ENCODE results near the gene UBD.

UBD gene

DNA sequence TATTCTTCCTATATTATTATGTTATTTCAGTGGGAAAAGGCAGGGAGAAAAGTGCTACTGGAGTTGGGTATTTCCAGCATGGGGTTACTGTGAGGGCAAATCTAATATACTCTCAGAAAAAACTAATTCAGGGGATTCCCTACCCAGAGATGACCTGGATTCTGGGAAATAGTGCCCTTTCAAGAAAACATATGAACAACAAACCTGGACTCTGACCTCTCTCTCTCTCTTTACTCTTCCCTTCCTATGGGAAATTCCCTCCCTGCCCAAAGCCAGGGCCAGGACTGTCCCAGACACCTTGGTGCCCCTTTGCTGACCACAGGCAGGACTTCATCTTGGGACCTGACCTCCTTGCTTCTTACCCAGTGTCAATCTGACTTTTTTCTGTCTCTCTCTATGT lies 1.6 kb upstream of the UBD start:
- no peak for DNase-seq (ENCODE audit: low read depth in 2 of 2)

DNA sequence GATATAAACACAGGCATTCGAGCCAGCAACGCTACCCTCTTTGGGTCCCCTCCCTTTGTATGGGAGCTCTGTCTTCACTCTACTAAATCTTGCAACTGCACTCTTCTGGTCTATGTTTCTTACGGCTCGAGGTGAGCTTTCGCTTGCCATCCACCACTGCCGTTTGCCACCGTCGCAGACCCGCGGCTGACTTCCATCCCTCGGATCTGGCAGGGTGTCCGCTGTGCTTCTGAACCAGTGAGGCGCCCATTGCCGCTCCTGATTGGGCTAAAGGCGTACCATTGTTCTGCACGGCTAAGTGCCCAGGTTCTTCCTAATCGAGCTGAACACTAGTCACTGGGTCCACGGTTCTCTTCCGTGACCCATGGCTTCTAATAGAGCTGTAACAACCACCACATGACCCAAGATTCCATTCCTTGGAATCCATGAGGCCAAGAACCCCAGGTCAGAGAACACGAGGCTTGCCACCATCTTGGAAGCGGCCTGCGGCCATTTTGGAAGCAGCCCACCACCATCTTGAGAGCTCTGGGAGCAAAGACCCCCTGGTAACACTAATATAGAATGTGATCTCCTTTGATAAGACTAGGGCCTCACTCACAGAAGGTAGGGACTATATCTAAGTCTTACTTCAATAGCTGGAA lies 973 bp downstream of the UBD start:
- DNase-seq (ENCODE audit: low read depth in 2 of 2) = no peak

DNA sequence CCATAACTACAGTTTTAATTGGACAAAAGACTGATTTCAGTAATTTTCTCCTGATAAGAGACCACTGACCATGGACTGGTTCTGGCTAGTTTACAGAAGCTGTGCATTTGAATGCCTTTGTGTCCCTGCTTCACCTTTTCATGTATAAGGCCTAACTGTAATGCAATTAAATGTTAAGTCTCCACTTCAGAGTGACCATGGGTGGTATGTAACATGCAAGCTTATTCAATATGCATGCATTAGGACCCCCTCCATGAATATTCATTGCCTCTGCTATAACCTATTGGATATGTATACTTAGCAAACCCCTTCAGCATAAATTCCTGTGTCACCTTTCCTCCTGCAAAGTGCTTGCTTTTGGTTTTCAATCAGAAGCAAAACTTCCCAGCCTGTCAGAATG lies 2.2 kb downstream of the UBD start:
- DNase-seq (ENCODE audit: low read depth in 2 of 2) = no peak

DNA sequence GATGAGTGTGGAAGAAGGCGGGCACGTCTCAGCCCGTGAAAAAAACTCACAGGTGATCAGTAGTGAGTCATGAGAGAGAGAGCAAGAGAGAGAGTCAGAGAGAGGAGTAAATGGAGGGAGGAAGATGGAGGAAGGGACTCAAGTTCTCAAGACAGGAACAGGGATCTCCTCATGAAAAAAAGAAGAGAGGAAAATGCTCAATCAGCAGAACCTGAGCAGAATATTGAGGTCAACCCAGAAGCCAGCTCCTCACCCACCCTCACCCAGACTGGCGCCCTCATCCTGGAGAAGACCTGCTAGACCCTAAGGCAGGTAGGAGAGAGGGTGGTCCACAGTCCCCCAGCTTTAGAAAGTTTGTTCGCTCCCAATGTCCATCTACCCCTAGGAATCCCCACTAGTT lies 4.8 kb downstream of the UBD start:
- no peak for DNase-seq (ENCODE audit: low read depth in 2 of 2)

DNA sequence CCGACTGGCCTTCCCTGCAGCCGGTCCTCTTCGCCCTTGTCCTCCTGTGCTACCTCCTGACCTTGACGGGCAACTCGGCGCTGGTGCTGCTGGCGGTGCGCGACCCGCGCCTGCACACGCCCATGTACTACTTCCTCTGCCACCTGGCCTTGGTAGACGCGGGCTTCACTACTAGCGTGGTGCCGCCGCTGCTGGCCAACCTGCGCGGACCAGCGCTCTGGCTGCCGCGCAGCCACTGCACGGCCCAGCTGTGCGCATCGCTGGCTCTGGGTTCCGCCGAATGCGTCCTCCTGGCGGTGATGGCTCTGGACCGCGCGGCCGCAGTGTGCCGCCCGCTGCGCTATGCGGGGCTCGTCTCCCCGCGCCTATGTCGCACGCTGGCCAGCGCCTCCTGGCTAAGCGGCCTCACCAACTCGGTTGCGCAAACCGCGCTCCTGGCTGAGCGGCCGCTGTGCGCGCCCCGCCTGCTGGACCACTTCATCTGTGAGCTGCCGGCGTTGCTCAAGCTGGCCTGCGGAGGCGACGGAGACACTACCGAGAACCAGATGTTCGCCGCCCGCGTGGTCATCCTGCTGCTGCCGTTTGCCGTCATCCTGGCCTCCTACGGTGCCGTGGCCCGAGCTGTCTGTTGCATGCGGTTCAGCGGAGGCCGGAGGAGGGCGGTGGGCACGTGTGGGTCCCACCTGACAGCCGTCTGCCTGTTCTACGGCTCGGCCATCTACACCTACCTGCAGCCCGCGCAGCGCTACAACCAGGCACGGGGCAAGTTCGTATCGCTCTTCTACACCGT lies 6.1 kb downstream of the UBD start:
- peak in 1 of 2 donors; percentile 18 for DNase-seq (ENCODE audit: low read depth in 2 of 2)

DNA sequence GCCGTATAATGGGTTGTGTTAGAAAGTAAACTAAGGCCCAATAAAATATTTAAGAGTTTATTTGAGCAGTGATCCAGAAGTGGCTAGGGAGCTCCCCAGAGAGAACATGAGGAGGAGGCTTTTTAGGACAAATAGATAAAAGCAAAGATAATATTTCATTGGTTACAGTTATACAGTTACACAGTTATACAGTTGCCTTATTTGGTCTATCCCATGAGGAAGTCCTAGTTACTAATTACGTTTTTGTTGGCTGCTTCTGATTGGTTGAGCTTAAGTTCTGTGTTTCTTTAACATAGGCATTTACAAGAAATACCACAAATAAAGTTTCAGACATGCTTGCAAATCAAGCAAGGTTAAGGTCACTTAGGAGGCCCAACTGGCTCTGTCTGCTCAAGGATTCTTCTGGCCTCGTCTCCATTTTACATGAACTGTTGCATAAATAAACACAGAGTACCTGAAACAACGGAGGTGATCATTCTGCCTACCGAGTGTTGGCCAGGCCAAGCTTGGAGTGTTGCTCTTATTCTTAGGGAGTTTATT lies 7.0 kb downstream of the UBD start:
- no peak for DNase-seq (ENCODE audit: low read depth in 2 of 2)

DNA sequence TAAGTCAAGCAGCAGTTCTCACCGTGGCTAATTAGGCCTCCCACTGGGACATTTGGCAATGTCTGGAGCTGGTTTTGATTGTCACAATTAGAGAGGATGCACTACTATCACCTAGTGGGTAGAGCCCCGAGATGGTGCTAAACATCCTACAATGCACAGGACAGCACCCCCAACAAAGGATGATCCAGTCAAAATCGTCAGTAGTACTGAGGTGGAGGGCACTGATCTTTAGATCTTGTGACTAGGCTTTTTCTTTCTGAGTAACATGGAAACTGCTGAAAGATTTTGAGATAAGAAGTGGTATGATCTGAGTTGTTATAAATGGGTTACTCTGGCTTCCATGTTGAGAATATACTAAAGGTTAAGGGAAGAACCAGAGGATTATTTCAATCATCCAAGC lies 12.0 kb downstream of the UBD start:
- no peak for DNase-seq (ENCODE audit: low read depth in 2 of 2)

DNA sequence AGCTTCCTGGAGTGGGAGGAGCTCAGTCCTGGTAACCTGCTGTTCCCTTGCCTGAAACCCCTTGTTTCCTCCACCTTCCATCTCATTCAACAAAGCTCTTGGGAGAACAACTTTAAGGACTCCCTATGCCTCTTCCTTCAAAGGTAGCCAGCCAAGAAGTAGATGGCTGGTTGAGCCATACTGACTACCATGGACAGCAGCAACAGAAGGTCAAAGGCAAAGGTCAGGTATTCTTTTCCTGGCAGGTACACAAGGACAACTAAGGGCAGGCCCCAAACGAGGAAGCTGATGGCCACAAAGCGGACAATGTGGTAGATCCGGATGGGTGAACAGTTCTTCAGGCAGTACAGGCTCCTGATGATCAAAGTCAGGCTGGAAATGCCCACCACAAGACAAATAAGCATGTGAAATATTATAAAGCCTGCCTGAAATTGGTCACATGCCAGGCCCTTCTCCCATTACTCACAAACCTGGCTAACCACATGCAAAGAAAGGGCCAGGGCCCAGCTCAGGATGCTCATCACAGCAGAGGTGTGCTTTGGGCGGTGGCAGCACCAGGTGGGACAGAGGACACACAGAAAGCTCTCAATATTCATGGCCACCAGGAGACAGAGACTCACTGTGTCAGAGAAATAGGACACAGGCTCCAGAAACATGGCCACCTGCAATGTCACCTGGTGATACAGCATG lies 21.7 kb downstream of the UBD start:
- no peak for DNase-seq (ENCODE audit: low read depth in 2 of 2)

DNA sequence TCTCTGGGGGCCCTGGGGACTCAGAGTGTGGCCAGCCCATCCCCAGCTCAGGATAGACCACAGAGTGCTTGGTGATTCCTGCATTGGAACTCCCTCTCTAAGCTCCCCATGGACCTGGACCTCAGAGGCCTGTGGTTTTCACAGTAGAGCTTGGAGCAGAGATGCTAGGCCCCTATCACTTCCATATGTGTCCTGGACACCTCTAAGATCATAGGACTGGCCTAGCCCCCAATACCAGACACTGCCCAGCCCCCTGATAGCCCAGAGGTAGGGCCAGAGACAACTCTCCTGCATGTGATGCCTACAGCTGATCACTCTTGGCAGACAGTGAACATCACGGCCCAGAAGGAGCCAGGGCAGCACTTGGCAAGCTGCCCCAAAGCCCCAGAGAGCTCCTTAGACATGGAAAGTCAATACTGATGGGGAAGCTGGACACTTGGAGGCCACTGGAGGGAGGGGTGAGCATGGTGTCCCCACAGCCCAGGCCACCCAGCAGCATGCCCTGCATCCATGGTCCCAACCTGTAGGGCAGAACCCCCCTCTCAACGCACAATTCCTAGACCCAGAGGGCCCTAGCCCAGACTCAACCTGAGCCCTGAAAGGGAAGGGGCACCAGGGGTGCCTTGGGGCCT lies 27.1 kb downstream of the UBD start:
- no peak for DNase-seq (ENCODE audit: low read depth in 2 of 2)

DNA sequence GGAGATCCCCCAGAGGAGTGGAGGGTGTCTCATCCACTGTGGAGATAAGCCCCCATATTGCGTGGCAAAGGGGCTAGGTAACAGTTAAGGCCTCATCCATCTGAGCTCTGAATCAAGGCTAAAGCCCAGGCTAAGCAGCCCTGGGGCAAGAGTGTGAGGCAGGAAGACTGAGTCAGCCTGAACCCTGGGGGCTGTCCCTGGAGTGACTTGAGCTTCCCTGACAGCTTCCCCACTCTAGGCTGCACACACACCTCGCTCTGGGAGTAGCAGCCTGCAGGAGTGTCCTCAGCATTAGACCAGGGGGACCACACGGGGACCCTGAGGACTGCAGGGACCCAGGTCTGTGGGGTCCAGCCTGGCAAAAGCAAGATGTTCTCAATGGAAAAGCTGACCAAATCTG lies 27.9 kb downstream of the UBD start:
- no peak for DNase-seq (ENCODE audit: low read depth in 2 of 2)

DNA sequence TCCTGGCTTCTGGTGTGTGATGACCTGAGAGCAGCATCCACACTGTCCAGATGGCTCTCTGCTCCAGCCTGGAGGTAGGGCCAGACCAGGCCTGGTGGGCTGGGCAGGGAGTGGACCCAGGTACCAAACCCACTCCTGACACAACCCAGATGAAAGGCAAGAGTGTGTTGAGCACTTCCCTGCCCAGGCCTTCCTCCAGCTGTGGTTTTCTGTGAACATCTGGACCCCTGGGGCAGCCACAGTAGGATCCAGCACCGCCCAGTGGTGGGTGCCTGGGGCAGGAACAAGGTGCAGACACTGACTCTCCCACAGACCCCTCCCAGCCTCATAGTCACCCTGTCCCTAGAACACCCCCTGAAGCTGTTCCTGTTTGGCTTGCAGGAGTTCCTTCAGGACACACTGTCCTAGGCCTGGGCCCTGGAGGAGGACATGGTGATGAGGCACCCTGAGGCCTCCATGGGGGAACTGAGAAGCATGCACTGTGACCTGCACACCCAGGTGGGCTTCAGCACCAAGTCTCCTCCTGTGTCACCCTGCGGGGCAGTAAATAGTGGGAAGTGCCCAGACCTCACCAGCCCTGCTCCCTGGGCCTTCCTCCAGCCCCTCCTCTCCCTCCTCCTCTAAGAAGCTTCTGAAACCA lies 28.7 kb downstream of the UBD start:
- no peak for DNase-seq (ENCODE audit: low read depth in 2 of 2)

DNA sequence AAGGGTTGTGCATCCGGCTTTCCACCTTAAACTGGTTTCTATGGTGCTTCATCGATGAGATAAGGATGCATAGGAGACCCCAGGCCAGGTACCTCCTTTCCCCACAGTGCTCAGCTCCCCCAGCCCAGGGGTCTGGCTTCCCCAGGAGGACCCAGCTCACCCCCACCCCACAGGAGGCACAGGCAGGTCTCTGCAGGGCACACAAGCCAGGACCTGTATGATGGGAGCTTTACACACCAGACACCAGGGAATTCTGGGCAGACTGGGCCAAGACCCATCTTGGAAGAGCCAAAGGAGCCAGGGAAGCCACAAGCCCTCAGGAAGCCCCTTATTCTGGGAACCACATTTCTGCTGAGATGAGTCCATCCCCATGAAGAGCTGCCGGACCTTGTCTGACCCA lies 29.6 kb downstream of the UBD start:
- no peak for DNase-seq (ENCODE audit: low read depth in 2 of 2)

DNA sequence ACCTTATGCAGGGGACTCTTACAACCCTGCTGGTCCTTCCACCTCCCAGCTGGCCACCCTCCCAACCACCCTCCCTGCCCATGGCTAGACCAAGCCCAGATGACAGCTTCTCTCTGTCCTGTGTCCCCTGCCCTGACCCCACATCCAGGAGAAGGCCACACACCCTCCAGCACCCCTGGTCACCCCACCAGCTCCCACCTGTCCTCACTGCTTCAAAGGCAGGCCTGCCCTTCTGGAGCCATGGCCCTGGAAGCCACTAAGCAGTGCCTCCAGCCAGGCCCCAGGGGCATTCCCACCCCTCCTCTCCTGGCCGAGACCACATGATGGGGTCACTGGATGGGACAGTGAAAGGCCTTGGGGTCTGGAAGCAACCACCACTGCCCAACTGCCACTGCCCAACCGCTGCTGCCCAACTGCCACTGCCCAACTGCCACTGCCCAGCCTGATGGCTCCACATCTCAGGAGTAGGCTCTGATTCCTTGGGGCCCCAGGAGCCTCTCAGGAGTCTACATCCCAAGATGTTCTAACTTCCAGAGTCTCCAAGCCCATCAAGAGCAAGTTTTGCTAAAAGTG lies 30.5 kb downstream of the UBD start:
- DNase-seq (ENCODE audit: low read depth in 2 of 2) = no peak

DNA sequence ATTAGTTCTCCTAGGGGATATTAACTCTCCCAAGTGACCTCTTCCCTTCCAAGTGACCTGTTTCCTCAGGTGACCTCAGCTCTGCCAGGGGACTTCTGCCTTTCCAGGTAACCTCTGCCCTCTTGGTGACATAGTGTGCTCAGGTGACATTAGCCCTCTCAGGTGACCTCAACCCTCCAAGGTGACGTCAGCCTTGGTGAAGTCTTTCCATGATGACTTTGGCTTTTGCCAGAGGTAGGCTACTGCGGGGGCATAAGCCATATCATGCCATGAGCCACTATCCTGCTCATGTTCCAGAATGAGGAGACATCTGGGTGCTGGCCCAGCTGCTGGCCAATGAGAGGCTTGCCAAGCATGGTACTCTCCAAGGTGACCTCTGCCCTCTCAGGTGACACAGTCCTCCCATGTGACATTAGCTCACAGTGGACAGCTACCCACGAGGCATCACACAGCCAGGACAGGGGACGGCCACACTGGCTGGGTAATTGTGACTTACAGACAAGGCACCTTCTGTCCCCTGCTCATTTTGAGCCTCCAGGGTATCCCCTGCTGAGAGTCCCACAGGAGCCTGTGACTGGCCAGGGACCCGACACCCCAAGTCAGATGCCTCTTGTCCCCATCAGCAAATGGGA lies 31.1 kb downstream of the UBD start:
- no peak for DNase-seq (ENCODE audit: low read depth in 2 of 2)

DNA sequence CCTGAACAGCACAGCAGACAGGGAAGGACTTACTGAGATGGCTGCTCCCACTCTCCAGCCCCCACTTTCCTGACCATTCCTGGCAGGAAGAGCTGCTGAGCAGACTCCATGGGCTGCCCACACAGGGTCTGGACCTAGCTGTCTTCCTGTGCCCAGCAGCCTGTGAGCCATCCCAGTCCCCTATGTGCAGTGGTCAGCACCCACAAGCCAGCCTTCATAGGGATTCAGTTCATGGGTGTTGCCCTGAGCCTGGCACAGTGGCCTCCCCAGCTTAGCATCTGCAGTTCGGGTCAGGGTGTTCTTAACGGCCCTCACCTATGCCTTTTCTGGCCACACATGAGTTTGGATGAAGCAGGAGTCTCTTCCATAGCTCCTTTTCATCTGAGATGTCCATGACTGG lies 32.0 kb downstream of the UBD start:
- DNase-seq (ENCODE audit: low read depth in 2 of 2) = no peak

DNA sequence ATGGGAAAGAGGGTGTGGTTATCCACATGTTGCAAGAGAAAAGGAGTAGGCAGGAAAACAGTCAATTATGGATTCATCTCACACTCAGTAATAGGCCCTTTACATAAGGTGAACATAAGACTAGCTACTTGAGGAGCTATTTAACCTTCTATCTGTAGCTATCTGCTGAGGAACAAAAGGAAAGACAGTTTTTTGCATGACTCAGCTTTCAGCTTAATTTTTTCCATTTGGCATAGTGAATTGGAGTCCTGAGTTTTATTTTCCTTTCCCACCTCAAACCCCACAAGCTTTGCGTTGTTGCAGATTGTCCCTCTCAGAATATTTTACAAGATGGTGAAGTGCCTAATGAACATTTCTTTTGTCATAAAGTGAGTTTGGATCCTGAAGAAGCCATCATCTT lies 32.4 kb downstream of the UBD start:
- DNase-seq (ENCODE audit: low read depth in 2 of 2) = no peak

DNA sequence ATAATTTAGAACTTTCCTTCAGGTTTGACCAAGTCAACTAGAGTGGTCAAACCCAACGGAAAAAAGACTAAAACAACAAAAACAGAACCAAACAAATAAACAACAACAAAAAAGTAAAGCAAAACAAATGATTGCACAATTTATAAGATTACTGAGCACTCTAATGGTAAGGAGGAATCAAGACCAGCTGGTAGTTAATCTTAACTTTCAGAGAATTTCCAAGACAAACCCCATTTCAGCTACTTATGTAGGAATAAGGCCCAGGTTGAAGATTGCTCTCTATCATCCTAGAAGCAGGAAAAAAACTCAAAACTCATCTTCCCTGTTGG lies 34.3 kb downstream of the UBD start:
- no peak for DNase-seq (ENCODE audit: low read depth in 2 of 2)

DNA sequence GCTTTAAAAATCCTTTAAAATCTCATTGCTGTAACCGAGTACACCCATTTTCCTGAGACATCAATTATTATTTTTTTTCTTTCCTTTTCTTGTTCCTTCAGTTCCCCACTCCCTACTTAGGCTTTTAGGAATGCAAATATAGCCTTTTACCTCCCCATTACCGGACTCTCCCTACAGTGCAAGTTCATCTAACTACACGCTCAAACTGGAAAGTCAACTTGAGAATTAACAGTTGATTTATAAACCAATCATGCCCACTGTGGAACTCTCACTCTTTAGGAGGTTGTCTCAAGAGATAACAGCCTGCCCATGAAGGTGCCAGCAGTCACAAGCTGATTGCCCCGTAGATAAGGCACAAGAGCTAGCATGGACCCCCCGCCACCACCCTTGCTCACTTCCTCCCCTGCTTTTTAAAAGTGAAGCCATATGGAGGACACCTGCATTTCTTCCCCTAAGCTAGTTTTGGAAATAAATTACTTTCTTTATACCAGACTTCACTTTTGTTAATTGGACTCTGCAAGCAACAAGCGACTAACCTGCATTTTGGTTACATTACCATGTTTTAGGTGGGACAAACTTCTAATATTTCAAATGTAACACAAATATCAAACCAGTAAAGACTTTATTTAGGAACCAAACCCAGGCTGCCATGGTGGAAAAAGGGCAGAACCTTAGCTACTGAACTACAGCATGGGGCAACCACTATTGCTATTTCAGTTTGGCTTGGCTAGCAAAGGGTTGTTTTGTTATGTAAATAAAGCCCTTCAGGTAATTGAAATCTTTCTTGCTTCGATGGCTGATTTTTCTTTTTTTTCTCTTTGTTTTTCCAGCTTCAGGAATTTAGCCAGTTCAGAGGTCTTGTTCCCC lies 34.9 kb downstream of the UBD start:
- DNase-seq (ENCODE audit: low read depth in 2 of 2) = no peak

DNA sequence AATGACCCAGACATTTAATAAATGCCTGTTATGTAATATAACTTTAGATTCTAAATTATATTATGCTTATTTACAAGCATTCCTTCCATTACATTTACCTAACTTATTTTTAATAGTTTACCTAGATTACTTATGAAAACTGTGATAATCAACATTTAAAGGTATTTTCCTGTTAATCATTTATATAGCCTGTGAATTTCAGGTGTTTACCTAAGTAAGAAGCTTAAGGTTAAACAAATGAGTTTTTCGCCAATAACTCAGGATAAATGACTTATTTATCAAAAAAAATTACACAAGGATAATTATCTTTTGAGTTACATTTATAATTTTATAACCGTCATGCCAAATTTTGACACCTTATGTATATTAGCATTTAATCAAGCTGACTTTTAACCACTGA lies 35.5 kb downstream of the UBD start:
- no peak for DNase-seq (ENCODE audit: low read depth in 2 of 2)

DNA sequence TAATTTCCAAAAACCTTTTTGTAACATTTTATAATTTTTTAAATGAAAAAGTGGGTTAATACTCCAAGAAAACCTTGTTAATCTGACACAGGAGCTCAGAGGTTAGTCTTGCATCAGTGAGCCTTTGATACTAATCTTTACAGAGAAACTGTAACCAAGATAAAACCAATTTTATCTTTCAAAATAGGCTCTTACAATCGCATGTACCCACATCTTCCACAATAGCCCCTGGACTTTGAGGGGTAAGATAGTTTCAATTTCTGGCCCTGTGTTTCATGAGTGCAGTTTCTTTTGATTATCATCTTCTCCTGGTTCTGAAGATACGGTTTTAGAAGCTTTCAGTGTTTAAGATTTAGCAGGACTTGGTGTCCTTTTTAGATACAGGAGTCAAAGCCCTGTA lies 37.3 kb downstream of the UBD start:
- no peak for DNase-seq (ENCODE audit: low read depth in 2 of 2)

Measured in stimulated activated CD4-positive, alpha-beta T cell treated with anti-CD3 and anti-CD28 coated beads, Interleukin-15, amount 100 ng/mL, for 48 hours (primary cell).